T-helper 22 cell (primary cell): ENCODE data around the gene GALNTL6.

Experiments
- DNase-seq: peaks from one replicate; pipeline ENCODE4 v3.0.0-alpha.2; 2020; ENCODE audit warnings: low read depth

The GALNTL6 gene

GRCh38 chr4:172553216-172553615 lies 740.0 kb downstream of the GALNTL6 start:
- DNase-seq = no peak

GRCh38 chr4:172554588-172554987 lies 741.4 kb downstream of the GALNTL6 start:
- DNase-seq = no peak

GRCh38 chr4:172555725-172556124 lies 742.5 kb downstream of the GALNTL6 start:
- no peak for DNase-seq

GRCh38 chr4:172573899-172574298 lies 760.7 kb downstream of the GALNTL6 start:
- no peak for DNase-seq

- DNase-seq = no peak
These were observed 765.5 kb downstream of the GALNTL6 start for GRCh38 chr4:172578712-172579111.

GRCh38 chr4:172584816-172585215 lies 771.6 kb downstream of the GALNTL6 start:
- no peak for DNase-seq

- DNase-seq = no peak
These were observed 783.0 kb downstream of the GALNTL6 start for GRCh38 chr4:172596206-172596605.

GRCh38 chr4:172599554-172599953 lies 786.4 kb downstream of the GALNTL6 start:
- DNase-seq = no peak

GRCh38 chr4:172601195-172601594 lies 788.0 kb downstream of the GALNTL6 start:
- no peak for DNase-seq

GRCh38 chr4:172619218-172619617 lies 806.0 kb downstream of the GALNTL6 start:
- DNase-seq = no peak

GRCh38 chr4:172619798-172620197 lies 806.6 kb downstream of the GALNTL6 start:
- no peak for DNase-seq

GRCh38 chr4:172628263-172628662 lies 815.1 kb downstream of the GALNTL6 start:
- no peak for DNase-seq

- no peak for DNase-seq
These were observed 817.1 kb downstream of the GALNTL6 start for GRCh38 chr4:172630280-172630679.

GRCh38 chr4:172631832-172632231 lies 818.6 kb downstream of the GALNTL6 start:
- DNase-seq = no peak

- no peak for DNase-seq
These were observed 835.3 kb downstream of the GALNTL6 start for GRCh38 chr4:172648471-172648870.

GRCh38 chr4:172649143-172649542 lies 835.9 kb downstream of the GALNTL6 start:
- no peak for DNase-seq

GRCh38 chr4:172650758-172651530 lies 837.7 kb downstream of the GALNTL6 start:
- no peak for DNase-seq

GRCh38 chr4:172651961-172652360 lies 838.8 kb downstream of the GALNTL6 start:
- DNase-seq = no peak

GRCh38 chr4:172652369-172652768 lies 839.2 kb downstream of the GALNTL6 start:
- DNase-seq = no peak

GRCh38 chr4:172653676-172654075 lies 840.5 kb downstream of the GALNTL6 start:
- DNase-seq = no peak

GRCh38 chr4:172654457-172654856 lies 841.3 kb downstream of the GALNTL6 start:
- no peak for DNase-seq

- no peak for DNase-seq
These were observed 842.9 kb downstream of the GALNTL6 start for GRCh38 chr4:172656055-172656454.

GRCh38 chr4:172657081-172657480 lies 843.9 kb downstream of the GALNTL6 start:
- DNase-seq = no peak

GRCh38 chr4:172660251-172660650 lies 847.0 kb downstream of the GALNTL6 start:
- DNase-seq = no peak
